GM23248 (cell line): Measurements from ENCODE around the gene ISG20L2.

Experiments
- EZH2 ChIP-seq: fragments of 200-600 bp; sonication (generic); IDR thresholded peaks from 2 replicates; pipeline ENCODE4 v1.6.1; 2018; ENCODE audit warnings: antibody characterized with exemption, mild to moderate bottlenecking; ENCODE audit not compliant: insufficient read depth, poor library complexity, severe bottlenecking
- EZH2phosphoT487 ChIP-seq: fragments of 200-600 bp; sonication (generic); IDR thresholded peaks from 2 replicates; pipeline ENCODE4 v1.6.1; 2018; ENCODE audit warnings: antibody characterized with exemption, moderate library complexity, mild to moderate bottlenecking, low read depth; ENCODE audit not compliant: insufficient read depth

DNA sequence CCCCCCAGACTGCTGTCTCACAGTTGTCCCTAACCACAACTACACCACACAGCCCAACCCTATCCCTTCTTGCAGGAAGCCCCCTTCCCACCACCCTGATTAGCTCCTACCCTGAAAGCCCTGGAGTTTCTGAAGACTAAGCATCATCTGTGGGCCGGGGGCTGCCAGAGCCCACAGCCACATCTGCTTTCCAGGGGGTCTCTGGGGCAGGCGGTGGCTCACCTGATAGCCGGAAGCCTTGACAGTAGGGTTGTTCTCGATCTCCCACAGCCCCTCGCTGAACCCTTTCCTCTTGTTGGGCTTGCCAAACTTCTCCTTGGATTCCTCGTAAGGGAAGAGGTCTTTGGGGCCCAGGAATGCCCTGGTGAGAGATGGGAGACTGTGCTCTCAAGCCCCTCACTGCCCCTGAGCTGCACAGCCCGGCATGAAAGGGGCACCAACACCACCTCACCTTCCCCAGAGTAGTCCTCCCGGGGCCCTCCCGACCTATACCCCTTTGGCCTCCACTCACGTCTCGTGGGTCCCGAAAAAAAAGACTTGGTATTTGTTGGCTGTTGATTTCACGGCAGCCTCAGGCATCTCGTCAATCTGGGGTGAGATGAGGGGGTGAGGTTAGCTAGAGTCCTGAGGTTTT lies 16.3 kb upstream of the ISG20L2 start:
- no peak for TF ChIP-seq EZH2phosphoT487
- no peak for TF ChIP-seq EZH2
